KOPT-K1 (cell line): ENCODE measurements around the gene LAMB1.
"Not testable (repeated sequence)": the region's sequence is repeated elsewhere in the genome, so short reads cannot be mapped to it uniquely, and the experiment has no call there.

ENCODE experiments used
- H3K27ac ChIP-seq: fragments of 200-600 bp; sonication (generic); 2 replicates; pipeline ENCODE4 v1.5.1; 2016; ENCODE audit warnings: antibody characterized with exemption, mild to moderate bottlenecking, low read depth, low read length; ENCODE audit not compliant: poor library complexity, severe bottlenecking
- H3K36me3 ChIP-seq: fragments of 200-600 bp; sonication (generic); 2 replicates; pipeline ENCODE4 v1.5.1; 2017; ENCODE audit warnings: antibody characterized with exemption, mild to moderate bottlenecking, low read length, moderate library complexity; ENCODE audit not compliant: insufficient read depth
- H3K9me3 ChIP-seq: fragments of 200-600 bp; sonication (generic); 2 replicates; pipeline ENCODE4 v1.5.1; 2017; ENCODE audit warnings: antibody characterized with exemption, low read length, mild to moderate bottlenecking; ENCODE audit not compliant: insufficient read depth, poor library complexity, severe bottlenecking

LAMB1 gene

GRCh38 chr7:107890493-107890961 is 112.4 kb downstream of the LAMB1 start:
- Histone ChIP-seq H3K27ac (peak overlapping the region; percentile 72), H3K9me3 (no peaks in the 10 kb centered on the region), H3K36me3 (peaks cover 28% of the 10 kb centered on the region)

GRCh38 chr7:107889992-107890391 is 113.0 kb downstream of the LAMB1 start:
- Histone ChIP-seq H3K9me3 (no peaks in the 10 kb centered on the region), H3K36me3 (peaks cover 23% of the 10 kb centered on the region), H3K27ac (no peak overlapping the region)

- H3K27ac ChIP-seq, H3K9me3 ChIP-seq, H3K36me3 ChIP-seq: not testable (repeated sequence)
Observed at GRCh38 chr7:107887827-107888226, 115.1 kb downstream of the LAMB1 start.

GRCh38 chr7:107884066-107884818 is 118.7 kb downstream of the LAMB1 start:
- Histone ChIP-seq H3K27ac (no peak overlapping the region), H3K36me3 (no peaks in the 10 kb centered on the region), H3K9me3 (no peaks in the 10 kb centered on the region)

- H3K36me3 ChIP-seq = no peaks in the 10 kb centered on the region
- no peak overlapping the region for H3K27ac ChIP-seq
- no peaks in the 10 kb centered on the region for H3K9me3 ChIP-seq
Observed at GRCh38 chr7:107882766-107883165, 120.2 kb downstream of the LAMB1 start.

- no peaks in the 10 kb centered on the region for H3K9me3 ChIP-seq
Observed at GRCh38 chr7:107879400-107880035, 123.4 kb downstream of the LAMB1 start.

GRCh38 chr7:107878636-107879035 is 124.3 kb downstream of the LAMB1 start:
- Histone ChIP-seq H3K36me3 (no peaks in the 10 kb centered on the region), H3K27ac (no peak overlapping the region), H3K9me3 (no peaks in the 10 kb centered on the region)

More at GRCh38 chr7:107879400-107880035, 123.4 kb downstream of the LAMB1 start:
- Histone ChIP-seq H3K27ac (no peak overlapping the region), H3K36me3 (no peaks in the 10 kb centered on the region)

GRCh38 chr7:107877731-107878382 is 125.1 kb downstream of the LAMB1 start:
- H3K27ac ChIP-seq = no peak overlapping the region
- H3K9me3 ChIP-seq = no peaks in the 10 kb centered on the region
- H3K36me3 ChIP-seq = no peaks in the 10 kb centered on the region

- Histone ChIP-seq H3K27ac (no peak overlapping the region), H3K36me3 (no peaks in the 10 kb centered on the region), H3K9me3 (no peaks in the 10 kb centered on the region)
Observed at GRCh38 chr7:107876916-107877315, 126.0 kb downstream of the LAMB1 start.

- no peak overlapping the region for H3K27ac ChIP-seq
Observed at GRCh38 chr7:107874605-107875446, 128.1 kb downstream of the LAMB1 start.

GRCh38 chr7:107874111-107874510 is 128.8 kb downstream of the LAMB1 start:
- Histone ChIP-seq H3K27ac (no peak overlapping the region), H3K36me3 (no peaks in the 10 kb centered on the region)

More at GRCh38 chr7:107874605-107875446, 128.1 kb downstream of the LAMB1 start:
- Histone ChIP-seq H3K36me3 (no peaks in the 10 kb centered on the region), H3K9me3 (no peaks in the 10 kb centered on the region)

More at GRCh38 chr7:107874111-107874510, 128.8 kb downstream of the LAMB1 start:
- no peaks in the 10 kb centered on the region for H3K9me3 ChIP-seq
